ENCODE results near the gene BRCA2. TPM values are rescaled to one million over a fixed set of nuclear protein-coding genes. Genes with fewer than 3 reads are reported as not detected.

BRCA2 gene
- total RNA-seq, result 3.5 and 4.1 TPM in 2 replicates

GRCh38 chr13:32315238-32316027 lies at the start of gene BRCA2, which contains the start of gene ZAR1L:
Gene BRCA2 (plus strand): TSS chr13:32315508. CDS start chr13:32316461, 953 bp downstream.
Gene ZAR1L (minus strand): TSS chr13:32315363. CDS start chr13:32311925, 3,438 bp downstream.

GRCh38 chr13:32427852-32428580 lies 112.7 kb downstream of the BRCA2 start, which contains the start of gene N4BP2L1:
Gene N4BP2L1 (minus strand): TSS chr13:32428130. CDS start chr13:32428082, 48 bp downstream.

Small RNA genes within 50 kb of the gene (small RNA-seq; reads per million reads assigned to genes)
- gene RF00190, result not detected

Other genes with a start within 250 kb of the BRCA2 start
- gene ZAR1L, start 145 bp upstream of the BRCA2 start, total RNA-seq, result not detected in 2 replicates
- 1.8 and 4.3 TPM in 2 replicates for gene N4BP2L1, start 112.6 kb downstream of the BRCA2 start, total RNA-seq
- 73.6 and 111 TPM in 2 replicates for gene N4BP2L2, start 223.3 kb downstream of the BRCA2 start, total RNA-seq